ENCODE results near the gene NLN. TPM values are rescaled to one million over a fixed set of nuclear protein-coding genes. Genes with fewer than 3 reads are reported as not detected.

The NLN gene
- total and polyA plus RNA-seq, 9 of the 15 experiments (the other 6 are each of a cell fraction or from before 2014, with no cell fraction given): 6.9 to 45.2 (median 28.8) TPM

DNA sequence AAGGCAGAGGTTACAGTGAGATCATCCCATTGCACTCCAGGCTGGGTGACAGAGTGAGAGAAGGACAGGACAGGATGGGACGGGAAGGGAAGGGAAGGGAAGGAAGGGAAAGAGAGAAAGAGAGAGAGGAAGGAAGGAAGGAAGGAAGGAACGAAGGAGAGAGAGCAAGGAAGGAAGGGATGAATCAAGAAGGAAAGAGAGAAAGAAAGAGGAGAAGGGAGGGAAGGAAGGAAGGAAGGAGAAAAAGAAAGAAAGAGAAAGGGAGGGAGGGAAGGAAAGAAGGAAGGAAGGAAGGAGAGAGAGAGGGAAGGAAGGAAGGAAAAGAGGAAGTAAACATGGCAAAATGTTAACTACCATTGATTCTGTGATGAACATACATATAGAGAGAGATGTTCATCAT, 28.9 kb upstream of the NLN start:
- ChIA-PET CTCF (ENCODE audit: low intra/inter-chr PET ratio) (no interaction called here), POLR2A (no interaction called here)
- no peak for ATAC-seq
- TF ChIP-seq ILK (tag; IDR thresholded peaks at IDR 0.05; ENCODE audit: borderline replicate concordance, low read depth) (no peak), CTCF (IDR thresholded peaks at IDR 0.05 in 2 of 3, conservative IDR thresholded peaks at IDR 0.05 in 1 of 3; ENCODE audit: insufficient read depth in 2 of 3, low read depth in 1 of 3, low read length in 3 of 3) (no peak), MLLT1 (IDR thresholded peaks at IDR 0.05) (0 out of 4 replicates have a peak, but pooled peaks of 1 of the 2 experiments have one; percentile 32), MTA1 (IDR thresholded peaks at IDR 0.05; ENCODE audit: borderline replicate concordance) (peak; percentile 39; the same call in 1 of the 2 replicates), SRSF1 (IDR thresholded peaks at IDR 0.05; ENCODE audit: low read depth, low read length) (no peak), OTX1 (CRISPR knock-in tag; IDR thresholded peaks at IDR 0.05) (peak; percentile 64; the same call in 1 of the 2 replicates), PHB2 (IDR thresholded peaks at IDR 0.05; ENCODE audit: low read depth) (0 out of 2 replicates have a peak, but pooled peaks have one; percentile 28), SMARCE1 (IDR thresholded peaks at IDR 0.05) (no peak), HDAC8 (tag; IDR thresholded peaks at IDR 0.05) (no peak), PTRF (tag; IDR thresholded peaks at IDR 0.05) (no peak), LARP7 (IDR thresholded peaks at IDR 0.05) (0 out of 2 replicates have a peak, but pooled peaks have one; percentile 61), ZNF277 (CRISPR knock-in tag; IDR thresholded peaks at IDR 0.05; ENCODE audit: borderline replicate concordance) (no peak)
- TF ChIP-seq, protein P1, sequence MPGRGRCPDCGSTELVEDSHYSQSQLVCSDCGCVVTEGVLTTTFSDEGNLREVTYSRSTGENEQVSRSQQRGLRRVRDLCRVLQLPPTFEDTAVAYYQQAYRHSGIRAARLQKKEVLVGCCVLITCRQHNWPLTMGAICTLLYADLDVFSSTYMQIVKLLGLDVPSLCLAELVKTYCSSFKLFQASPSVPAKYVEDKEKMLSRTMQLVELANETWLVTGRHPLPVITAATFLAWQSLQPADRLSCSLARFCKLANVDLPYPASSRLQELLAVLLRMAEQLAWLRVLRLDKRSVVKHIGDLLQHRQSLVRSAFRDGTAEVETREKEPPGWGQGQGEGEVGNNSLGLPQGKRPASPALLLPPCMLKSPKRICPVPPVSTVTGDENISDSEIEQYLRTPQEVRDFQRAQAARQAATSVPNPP (IDR thresholded peaks at IDR 0.05; ENCODE audit: borderline replicate concordance, insufficient read depth, insufficient read length): no peak
- TF ChIP-seq, protein P2, sequence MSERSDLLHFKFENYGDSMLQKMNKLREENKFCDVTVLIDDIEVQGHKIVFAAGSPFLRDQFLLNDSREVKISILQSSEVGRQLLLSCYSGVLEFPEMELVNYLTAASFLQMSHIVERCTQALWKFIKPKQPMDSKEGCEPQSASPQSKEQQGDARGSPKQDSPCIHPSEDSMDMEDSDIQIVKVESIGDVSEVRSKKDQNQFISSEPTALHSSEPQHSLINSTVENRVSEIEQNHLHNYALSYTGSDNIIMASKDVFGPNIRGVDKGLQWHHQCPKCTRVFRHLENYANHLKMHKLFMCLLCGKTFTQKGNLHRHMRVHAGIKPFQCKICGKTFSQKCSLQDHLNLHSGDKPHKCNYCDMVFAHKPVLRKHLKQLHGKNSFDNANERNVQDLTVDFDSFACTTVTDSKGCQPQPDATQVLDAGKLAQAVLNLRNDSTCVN (CRISPR knock-in tag; IDR thresholded peaks at IDR 0.05): 0 out of 2 replicates have a peak, but pooled peaks have one; percentile 74

More for the DNA sequence above, 28.9 kb upstream of the NLN start:
- H3K27ac ChIP-seq (ENCODE audit: extremely low read depth, low read depth, low read length): no peak overlapping the region
- in situ Hi-C loops (cut with MboI) (no loop called here), intact Hi-C loops (cut with micrococcal nuclease) (no loop called here)
- H3K4me1 ChIP-seq (replicated peaks in 1 of 2; ENCODE audit: control insufficient read depth in 2 of 2, insufficient read depth in 2 of 2, low read length in 2 of 2): no peaks in the 10 kb centered on the region
- no peaks in the 10 kb centered on the region for H3K36me3 ChIP-seq (ENCODE audit: control insufficient read depth, insufficient read depth, low read length)
- H3K9ac ChIP-seq (ENCODE audit: insufficient read depth in 1 of 2, low read depth in 2 of 2, low read length in 2 of 2): no peak overlapping the region
- FAIRE-seq: no peak
- no peaks in the 10 kb centered on the region for H3K27me3 ChIP-seq (ENCODE audit: control insufficient read depth in 2 of 2, insufficient read depth in 2 of 2, low read length in 2 of 2)
- H3K9me3 ChIP-seq (replicated peaks; ENCODE audit: control insufficient read depth, insufficient read depth, low read depth, low read length): no peaks in the 10 kb centered on the region
- H3K4me3 ChIP-seq: no peak overlapping the region
- no peak overlapping the region for H3K4me2 ChIP-seq (ENCODE audit: insufficient read depth, low read length)
- H2AFZ ChIP-seq (ENCODE audit: low read depth, low read length): no peak overlapping the region
- H3K9me1 ChIP-seq (ENCODE audit: control insufficient read depth, insufficient read depth, low read length): no peaks in the 10 kb centered on the region
- 21% methylated on average over 2 of the region's 2 CpGs for WGBS (ENCODE audit: insufficient coverage, low coverage, missing lambda C conversion rate)
- no peaks in the 10 kb centered on the region for H4K20me1 ChIP-seq (replicated peaks; ENCODE audit: control insufficient read depth, insufficient read depth, low read length)
- no peaks in the 10 kb centered on the region for H3K79me2 ChIP-seq (ENCODE audit: control insufficient read depth, insufficient read depth, low read length)
- no TSS peak for BruUV-seq (replicated peaks)
- no peak for DNase-seq (ENCODE audit: extremely low read depth in 1 of 4, low spot score in 3 of 4)
